Embryonic facial prominence (tissue), 1 donor: ENCODE measurements around the gene PMAIP1.
"Not testable (repeated sequence)": the region's sequence is repeated elsewhere in the genome, so short reads cannot be mapped to it uniquely, and the experiment has no call there.

ENCODE experiments used
- DNase-seq: peaks from one replicate; pipeline ENCODE4 v3.0.0-alpha.2; 2016; ENCODE audit errors: extremely low spot score

PMAIP1 gene

DNA sequence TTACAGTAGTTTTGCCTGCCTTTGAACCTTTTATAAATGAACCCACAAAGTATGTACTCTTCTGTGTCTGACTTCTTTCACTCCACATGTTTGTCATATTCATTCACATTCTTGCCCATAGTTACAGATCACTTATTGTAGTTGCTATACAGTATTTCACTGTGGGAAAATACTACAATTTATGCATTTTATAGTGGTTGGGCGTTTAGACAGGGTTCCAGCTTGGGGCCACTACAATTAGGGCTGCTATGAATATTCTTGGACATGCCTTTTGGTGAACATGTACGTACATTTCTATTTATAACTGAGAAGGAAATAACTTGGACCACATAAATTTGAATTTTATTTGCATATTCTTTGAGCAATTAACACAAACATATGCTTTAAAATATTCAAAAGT lies 15.4 kb upstream of the PMAIP1 start:
- no peak for DNase-seq

DNA sequence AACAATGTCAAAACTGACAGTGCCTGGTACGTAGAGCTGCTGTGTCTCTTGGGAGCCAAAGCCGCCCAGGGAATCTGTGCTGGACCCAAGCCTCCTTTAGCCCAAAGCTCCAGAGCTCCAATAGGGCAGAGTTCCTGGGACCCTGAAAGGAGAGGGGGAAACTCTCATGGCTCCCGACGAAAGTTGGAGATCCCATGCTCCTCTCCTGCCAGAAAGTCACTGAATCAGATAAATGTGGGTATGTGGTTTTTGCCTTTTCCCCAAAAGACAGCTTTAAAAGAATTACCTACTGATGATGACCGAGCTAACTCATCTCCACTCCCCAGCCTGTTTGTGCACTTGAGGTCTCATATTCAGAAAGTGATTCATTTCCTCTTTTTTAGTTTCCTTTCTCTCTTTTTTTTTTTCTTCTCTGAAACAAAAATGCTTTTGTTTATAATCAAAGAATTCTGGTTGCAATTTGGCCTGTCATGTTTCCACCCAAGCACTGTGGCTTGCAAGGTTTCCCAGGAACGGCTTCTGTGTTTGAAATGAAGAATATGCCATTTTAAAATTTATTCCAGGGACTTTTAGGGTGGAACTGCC lies 14.1 kb upstream of the PMAIP1 start:
- no peak for DNase-seq

DNA sequence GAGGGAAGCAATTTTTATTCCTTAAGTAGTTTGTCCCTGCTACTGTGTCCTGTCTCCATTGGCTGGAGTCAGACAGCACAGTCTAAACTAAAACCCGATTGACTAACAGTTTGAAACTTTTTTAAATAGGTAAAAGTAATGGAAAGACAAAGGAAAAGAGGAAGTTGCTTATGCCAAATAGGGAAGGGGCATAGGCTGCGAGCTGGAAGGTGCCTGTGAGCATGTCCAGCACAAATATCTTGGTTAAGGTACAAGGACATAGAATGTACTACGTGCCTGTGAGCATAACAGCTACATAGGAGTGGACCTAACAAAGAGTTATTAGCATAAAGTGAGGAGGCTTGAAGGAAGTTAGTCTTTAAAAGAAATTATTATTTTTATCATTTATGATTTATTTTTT lies 13.4 kb upstream of the PMAIP1 start:
- DNase-seq = not testable (repeated sequence)

DNA sequence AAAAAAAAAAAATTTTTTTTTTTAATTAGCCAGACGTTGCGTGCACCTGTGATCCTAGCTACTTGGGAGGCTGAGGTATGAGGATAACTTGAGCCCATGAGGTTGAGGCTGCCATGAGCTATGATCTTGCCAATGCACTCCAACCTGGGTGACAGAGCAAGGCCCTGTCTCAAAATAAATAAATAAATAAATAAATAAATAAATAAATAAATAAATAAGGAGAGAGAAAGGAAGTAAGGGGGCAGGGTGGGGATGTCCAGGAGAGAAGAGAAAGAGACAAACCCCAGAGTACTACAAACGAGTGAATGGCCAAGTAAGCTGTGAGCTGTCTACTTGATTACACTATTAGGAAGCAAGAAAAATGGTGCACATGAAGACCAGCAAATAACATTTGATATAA lies 7.7 kb upstream of the PMAIP1 start:
- DNase-seq = no peak

DNA sequence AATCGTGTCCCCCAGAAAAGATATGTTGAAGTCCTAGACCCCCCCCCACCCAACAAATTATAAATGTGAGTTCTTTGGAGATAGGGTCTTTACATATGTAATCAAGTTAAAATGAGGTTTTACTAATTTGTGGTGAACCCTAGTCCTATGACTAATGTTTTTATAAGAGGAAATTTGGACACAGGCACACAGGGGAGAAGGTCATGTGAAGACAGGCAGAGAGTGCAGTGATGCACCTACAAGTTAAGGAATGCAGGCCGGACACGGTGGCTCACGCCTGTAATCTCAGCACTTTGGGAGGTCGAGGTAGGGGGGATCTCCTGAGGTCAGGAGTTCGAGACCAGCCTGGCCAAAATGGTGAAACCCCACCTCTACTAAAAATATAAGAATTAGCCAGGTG lies 5.8 kb upstream of the PMAIP1 start:
- no peak for DNase-seq

DNA sequence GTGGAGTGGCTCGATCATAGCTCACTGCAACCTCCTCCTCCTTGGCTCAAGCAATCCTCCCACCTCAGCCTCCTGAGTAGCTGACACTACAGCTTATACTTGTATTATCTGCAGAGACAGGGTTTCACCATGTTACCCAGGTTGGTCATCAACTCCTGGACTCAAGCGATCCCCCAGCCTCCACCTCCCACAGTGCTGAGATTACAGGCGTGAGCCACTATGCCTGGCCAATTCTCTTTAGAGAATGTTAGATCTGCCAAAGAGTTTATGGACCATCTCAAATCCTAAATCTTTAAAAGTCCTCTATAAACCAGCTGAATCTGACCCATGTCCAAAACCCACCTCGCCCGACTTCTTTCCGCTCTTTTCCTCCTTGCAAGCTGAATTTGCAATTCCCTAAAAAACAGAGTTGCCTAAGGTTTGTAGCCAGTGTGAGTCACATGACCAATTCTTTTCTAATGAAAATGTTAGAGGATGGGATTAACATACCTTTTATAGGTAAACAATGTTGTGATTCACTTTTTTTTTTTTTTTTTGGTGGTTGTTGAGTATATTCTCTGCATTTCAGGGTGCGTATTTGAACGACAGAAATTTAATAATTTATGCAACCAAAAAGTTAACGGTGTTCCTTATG lies 2.4 kb upstream of the PMAIP1 start:
- DNase-seq = no peak

DNA sequence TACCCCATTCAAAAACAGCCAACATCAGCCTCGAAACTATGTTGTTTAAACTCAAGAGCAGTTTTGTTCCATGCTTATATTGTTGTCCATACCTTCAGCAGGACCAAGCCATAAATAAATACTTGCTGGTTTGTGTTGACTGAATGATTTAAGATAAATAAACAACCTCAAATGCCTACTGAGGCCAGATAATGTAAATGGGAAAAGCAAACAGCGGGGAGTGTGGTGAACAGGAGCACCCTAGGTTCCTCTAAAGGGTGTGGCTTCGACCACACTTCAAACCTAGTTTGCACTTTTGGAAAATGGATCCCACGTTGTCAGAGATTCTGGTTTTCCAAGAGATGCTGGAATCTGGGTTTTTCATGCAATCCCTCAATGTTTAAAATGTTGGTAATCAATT lies 1.7 kb upstream of the PMAIP1 start:
- no peak for DNase-seq

DNA sequence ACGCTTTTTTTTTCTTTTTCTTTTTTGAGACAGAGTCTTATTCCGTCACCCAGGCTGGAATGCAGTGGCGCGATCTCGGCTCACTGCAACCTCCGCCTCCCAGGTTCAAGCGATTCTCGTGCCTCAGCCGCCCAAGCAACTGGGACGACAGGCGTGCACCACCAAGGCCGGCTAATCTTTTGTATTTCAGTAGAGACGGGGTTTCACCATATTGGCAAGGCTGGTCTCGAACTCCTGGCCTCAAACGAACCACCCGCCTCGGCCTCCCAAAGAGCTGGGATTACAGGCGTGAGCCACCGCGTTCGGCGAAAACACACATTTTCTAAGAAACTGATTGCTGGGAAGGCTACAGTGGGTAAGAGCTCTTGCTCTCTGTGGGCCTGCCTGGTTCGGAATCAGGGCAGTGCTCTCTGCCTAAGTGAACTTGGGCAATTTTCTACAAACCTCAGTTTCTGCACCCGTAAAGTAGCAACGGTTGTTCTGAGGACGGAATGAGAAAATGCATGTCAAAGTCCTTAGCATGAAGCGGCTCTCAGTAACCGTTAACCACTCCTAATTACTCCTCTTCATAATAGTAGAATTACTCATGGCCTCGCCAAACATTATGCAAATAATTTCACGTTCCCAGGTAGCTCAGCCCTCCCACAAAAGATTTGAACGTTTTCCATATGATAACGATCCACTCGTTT lies 1.0 kb upstream of the PMAIP1 start:
- no peak for DNase-seq

DNA sequence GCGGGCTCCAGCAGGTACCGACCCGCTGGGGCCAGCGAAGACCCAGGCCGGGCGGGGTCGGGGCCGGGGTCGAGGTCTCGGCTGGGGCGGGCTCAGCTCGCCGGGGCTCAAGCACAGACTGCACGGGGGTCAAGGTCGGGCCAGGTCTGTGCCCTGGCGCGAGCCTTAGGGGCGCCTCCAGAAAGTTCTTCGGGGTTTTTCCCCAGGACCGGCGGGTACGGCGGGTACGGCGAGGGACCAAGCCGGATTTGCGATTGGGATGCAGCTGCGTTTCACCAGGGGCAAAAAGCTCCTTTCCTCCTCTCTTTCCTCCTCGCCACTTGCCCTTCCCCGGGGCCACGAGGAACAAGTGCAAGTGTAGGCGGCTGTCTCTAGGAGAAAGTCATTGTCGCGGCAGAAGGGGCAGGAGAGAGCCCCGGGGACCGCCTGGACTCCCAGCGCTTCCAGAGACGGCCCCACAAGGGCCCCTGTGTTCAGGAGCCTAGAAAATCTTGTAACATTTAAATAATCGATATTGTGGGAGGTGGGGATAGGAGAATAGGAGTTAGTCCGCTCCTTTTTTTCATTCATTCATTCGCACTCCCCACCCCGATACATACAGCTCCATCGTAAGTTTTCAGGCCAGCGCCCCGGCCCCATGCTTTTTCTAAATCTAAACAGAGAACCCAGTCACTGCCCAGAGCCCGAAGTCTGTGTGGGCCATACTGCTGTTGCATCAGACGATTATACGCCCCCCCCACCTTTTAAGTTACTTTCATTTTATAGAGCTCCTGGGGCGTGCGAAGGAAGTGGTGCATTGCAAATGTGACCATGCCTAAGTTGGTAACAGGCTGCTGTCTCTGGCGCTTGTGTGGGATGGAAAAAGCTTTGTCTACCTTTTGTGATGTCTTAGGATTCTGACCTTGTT lies 679 bp downstream of the PMAIP1 start:
- no peak for DNase-seq

DNA sequence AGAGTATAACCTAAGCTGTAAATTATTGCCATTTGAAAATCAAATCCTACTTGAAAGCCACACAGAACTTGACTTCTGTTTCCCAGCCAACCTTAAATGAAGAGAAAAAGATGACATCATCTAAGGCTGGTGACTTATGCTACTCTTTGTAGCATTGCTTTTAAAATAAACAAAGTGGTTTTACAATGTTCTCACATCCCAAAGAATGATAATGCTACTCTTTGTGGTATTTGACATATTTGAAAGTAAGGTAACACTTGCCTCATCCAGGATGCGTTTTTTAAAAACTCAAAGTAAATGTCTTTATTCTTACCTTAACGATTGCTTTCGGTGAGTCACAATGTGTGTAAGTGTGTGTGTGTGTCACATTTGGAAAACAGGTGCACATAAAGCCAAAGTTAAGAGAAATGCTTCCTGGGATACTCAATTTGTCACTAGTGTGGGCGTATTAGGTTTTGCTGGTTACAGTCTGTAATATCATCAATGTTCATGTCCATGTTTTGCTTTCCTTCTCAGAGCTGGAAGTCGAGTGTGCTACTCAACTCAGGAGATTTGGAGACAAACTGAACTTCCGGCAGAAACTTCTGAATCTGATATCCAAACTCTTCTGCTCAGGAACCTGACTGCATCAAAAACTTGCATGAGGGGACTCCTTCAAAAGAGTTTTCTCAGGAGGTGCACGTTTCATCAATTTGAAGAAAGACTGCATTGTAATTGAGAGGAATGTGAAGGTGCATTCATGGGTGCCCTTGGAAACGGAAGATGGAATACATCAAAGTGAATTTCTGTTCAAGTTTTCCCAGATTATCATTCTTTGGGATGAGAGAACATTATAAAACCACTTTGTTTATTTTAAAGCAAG lies 2.6 kb downstream of the PMAIP1 start:
- no peak for DNase-seq

DNA sequence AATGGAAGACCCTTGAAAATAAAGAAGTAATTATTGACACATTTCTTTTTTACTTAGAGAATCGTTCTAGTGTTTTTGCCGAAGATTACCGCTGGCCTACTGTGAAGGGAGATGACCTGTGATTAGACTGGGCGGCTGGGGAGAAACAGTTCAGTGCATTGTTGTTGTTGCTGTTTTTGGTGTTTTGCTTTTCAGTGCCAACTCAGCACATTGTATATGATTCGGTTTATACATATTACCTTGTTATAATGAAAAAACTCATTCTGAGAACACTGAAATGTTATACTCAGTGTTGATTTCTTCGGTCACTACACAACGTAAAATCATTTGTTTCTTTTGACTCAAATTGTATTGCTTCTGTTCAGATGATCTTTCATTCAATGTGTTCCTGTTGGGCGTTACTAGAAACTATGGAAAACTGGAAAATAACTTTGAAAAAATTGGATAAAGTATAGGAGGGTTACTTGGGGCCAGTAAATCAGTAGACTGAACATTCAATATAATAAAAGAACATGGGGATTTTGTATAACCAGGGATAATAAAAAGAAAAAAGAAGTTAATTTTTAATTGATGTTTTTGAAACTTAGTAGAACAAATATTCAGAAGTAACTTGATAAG lies 3.3 kb downstream of the PMAIP1 start:
- no peak for DNase-seq

DNA sequence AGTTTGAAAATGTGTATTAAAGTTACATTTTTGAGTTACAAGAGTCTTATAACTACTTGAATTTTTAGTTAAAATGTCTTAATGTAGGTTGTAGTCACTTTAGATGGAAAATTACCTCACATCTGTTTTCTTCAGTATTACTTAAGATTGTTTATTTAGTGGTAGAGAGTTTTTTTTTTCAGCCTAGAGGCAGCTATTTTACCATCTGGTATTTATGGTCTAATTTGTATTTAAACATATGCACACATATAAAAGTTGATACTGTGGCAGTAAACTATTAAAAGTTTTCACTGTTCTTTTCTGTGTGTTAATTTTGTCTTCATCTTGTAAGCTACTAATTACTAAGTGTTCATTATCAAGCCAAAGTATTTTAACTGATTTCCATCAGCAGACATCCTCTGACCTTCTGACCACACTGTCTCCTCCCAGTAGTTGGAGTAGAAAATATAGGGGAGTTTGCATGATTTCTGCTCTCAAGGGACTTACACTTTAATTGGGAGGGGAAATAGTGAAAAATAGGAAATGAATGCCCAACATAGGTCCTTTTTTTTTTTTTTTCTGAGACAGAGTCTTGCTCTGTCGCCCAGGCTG lies 4.3 kb downstream of the PMAIP1 start:
- DNase-seq = no peak

DNA sequence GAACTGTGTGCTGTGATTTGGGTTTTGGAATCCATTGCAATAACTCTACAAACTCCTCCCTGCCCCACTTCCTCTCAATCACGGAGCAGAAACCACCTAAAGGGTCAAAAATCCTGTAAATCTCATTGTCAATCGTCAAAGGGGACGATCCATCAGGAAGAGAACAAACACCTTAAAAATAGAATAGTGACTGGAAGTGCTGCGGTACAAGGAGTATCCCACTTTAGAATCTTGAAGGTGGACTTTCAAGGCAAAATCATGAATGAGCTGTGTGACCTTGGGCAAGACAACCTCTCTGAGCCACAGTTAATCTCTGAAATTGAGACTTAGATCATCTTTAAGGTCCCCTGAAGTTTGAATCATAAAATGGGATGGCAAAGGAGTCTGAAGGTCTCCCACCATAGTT lies 5.9 kb downstream of the PMAIP1 start:
- DNase-seq = no peak

DNA sequence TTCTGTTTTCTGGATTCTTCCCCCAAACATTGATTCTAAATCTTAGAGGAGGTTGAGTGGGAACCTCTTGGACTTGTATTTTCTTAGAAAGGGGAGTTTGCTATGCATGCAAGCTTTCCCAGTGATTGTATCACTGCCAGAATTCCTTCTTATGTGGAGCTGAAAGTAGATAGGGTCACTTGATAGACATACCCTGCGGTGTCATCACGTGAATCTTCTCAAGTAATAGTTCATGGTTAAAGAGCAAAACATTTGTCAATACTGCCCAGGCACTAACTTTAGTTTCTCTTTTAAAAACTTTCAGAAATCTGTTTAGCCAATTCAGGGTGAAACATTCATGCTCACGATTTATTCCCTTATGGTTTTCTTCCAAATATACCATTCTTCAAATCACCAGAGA lies 6.4 kb downstream of the PMAIP1 start:
- DNase-seq = no peak

DNA sequence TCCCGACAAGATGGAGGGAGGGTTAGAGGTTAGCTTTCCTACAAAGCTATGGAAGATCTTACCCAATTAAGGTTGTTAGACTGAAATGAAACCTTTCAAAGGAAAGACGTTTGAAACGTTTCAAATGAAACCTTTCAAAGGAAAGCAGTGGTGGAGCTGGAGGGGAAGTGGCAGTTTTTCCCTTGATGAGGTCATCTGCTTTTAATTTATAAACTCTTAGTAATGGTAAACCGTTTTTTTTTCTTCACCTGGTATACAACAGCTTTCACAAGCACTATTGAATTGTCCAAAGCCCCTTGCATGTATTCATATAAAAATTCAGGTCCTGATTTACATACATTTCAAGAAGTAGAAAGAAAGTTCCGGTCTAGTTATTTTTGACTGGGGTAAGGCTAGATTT lies 7.4 kb downstream of the PMAIP1 start:
- no peak for DNase-seq

DNA sequence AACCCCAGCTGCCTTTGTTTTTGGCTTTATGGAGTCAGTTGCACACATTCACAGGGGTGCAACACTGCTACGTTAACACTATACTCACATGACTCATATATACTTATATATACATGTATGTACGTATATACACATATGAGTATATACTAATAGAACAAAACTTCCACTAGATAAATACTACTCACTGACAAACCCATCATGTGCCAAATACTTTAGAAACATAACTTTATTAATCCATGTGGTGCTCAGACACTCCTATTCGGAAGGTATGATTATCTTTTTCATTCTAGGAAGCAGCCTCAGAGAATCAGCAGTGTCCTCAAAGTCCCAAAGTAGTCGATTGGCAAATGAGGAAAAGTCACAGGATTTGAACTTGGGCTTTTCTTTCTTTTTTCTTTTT lies 7.9 kb downstream of the PMAIP1 start:
- DNase-seq = no peak

DNA sequence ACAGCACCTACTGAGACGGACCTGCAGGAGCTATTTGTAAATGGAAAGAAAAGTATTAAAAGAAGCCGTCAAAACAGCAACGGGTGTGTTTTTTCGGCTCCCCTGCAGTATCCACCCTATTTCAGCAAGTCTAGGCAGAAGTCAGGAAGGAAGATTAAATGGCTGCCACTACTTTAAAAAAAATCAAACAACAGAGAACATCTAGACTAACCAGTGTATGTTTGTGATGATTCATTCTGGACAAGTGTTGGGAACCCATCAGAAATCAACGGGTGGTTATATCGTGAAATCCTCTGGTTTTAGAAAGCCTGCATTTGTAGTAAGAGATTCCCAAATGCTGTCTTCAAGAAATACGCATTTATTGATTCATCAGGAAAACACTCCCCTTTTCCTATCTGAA lies 9.0 kb downstream of the PMAIP1 start:
- DNase-seq = no peak

DNA sequence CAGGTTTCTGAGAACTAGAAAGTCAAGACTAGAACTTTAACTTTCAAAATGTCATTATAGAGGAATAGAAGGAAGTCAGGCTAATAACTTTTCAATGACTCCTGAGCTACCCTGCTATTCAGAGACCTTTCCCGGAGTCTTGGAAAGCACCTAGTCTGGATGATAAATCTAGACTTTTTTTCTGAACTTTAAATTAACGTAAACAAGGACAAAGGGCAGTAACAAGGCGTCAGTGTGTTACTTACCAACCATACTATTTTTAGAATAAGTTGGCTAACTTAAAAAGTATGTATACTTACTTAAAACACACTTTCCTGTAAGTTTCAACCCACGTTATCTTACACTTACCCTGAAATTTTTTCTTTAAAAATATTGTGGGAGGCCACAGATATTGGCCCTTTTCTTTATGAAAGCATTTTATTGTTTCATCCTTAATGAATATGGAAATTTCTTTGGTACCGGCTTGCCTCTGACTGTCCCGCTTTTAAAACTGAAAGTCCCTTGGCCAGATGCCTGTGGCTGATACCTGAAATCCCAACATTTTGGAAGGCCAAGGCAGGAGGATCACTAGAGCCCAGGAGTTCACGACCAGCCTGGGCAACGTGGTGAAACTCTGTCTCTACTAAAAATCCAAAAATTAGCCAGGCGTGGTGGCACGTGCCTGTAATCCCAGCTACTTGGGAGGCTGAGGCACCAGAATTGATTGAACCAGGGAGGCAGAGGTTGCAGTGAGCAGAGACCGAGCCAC lies 9.7 kb downstream of the PMAIP1 start:
- DNase-seq = no peak

DNA sequence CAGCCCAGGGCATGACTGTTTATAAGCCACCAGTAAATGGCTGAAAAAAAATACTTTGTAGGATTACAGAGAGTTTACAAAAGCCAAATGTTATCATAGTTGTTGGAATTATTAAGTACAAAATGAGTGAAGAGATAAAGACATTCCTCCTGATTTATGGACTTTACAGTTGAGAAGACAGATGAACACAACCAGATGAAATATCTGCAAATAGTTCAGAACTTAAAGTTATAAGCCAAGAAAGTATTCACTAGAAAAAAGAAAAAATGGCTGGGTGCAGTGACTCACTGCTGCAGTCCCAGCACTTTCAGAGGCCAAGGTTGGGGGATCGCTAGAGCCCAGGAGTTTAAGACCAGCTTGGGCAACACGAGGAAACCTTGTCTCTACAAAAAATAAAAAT lies 11.2 kb downstream of the PMAIP1 start:
- no peak for DNase-seq

DNA sequence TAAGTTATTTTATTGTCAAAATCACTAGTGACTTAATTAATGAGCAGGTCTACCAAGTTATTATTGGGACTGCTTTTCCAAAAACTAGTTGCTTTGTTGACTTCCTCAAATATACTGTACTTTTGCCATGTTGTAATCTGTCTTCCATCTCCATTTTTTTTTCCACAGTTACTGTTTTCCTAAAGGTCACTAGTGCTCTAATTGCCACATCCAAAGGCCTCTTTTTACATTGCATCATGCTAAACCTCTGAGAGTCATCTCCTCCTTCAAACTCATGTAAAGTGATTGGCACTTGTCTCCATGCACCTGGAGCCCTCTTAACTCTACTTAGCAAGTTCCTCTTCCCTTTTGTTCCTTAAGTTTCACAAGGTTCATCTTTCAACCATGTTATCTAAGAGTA lies 11.8 kb downstream of the PMAIP1 start:
- DNase-seq = no peak
